Neural cell (in vitro differentiated cells): ENCODE measurements around the gene SEC63.

Experiments
- EP300 ChIP-seq: fragments of 450-650 bp; conservative IDR thresholded peaks from 2 replicates; pipeline ENCODE4 v1.6.1; 2014; ENCODE audit warnings: antibody characterized with exemption, mild to moderate bottlenecking, moderate library complexity; ENCODE audit not compliant: poor library complexity, severe bottlenecking
- EZH2 ChIP-seq: fragments of 200-600, 300-800 bp; shearing (Covaris generic), sonication (generic); IDR thresholded peaks from 2 replicates; pipeline ENCODE4 v1.6.1; 2014; ENCODE audit warnings: antibody characterized with exemption, low read length, borderline replicate concordance, mild to moderate bottlenecking; ENCODE audit not compliant: insufficient read depth, poor library complexity, severe bottlenecking
- POLR2AphosphoS5 ChIP-seq: IDR thresholded peaks from 2 replicates; pipeline ENCODE4 v1.6.1; 2012
- SMC3 ChIP-seq: fragments of 450-650 bp; conservative IDR thresholded peaks from 2 replicates; pipeline ENCODE4 v1.6.1; 2014; ENCODE audit warnings: antibody characterized with exemption, mild to moderate bottlenecking, moderate library complexity; ENCODE audit not compliant: poor library complexity
- TAF1 ChIP-seq: IDR thresholded peaks from 2 replicates; pipeline ENCODE4 v1.6.1; 2012; ENCODE audit warnings: low read depth
- TF ChIP-seq, protein P1 (sequence below): fragments of 450-650 bp; IDR thresholded peaks from 2 replicates; pipeline ENCODE4 v1.5.1; 2014; ENCODE audit warnings: antibody characterized with exemption, mild to moderate bottlenecking, moderate library complexity; ENCODE audit not compliant: poor library complexity, severe bottlenecking

GRCh38 chr6:107822176-107823046 is 135.6 kb downstream of the SEC63 start:
- TF ChIP-seq SMC3 (no peak), TAF1 (no peak), POLR2AphosphoS5 (no peak), EZH2 (no peak), EP300 (no peak)
- TF ChIP-seq, protein P1, sequence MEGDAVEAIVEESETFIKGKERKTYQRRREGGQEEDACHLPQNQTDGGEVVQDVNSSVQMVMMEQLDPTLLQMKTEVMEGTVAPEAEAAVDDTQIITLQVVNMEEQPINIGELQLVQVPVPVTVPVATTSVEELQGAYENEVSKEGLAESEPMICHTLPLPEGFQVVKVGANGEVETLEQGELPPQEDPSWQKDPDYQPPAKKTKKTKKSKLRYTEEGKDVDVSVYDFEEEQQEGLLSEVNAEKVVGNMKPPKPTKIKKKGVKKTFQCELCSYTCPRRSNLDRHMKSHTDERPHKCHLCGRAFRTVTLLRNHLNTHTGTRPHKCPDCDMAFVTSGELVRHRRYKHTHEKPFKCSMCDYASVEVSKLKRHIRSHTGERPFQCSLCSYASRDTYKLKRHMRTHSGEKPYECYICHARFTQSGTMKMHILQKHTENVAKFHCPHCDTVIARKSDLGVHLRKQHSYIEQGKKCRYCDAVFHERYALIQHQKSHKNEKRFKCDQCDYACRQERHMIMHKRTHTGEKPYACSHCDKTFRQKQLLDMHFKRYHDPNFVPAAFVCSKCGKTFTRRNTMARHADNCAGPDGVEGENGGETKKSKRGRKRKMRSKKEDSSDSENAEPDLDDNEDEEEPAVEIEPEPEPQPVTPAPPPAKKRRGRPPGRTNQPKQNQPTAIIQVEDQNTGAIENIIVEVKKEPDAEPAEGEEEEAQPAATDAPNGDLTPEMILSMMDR, result no peak
